KOPT-K1 (cell line): ENCODE data around the gene DNAI1.
A peak's percentile ranks its signal among the peaks of the same experiment; 100 is the strongest.

Source experiments
- H3K27ac ChIP-seq: fragments of 200-600 bp; sonication (generic); 2 replicates; pipeline ENCODE4 v1.5.1; 2016; ENCODE audit warnings: antibody characterized with exemption, mild to moderate bottlenecking, low read depth, low read length; ENCODE audit not compliant: poor library complexity, severe bottlenecking
- H3K36me3 ChIP-seq: fragments of 200-600 bp; sonication (generic); 2 replicates; pipeline ENCODE4 v1.5.1; 2017; ENCODE audit warnings: antibody characterized with exemption, mild to moderate bottlenecking, low read length, moderate library complexity; ENCODE audit not compliant: insufficient read depth
- H3K9me3 ChIP-seq: fragments of 200-600 bp; sonication (generic); 2 replicates; pipeline ENCODE4 v1.5.1; 2017; ENCODE audit warnings: antibody characterized with exemption, low read length, mild to moderate bottlenecking; ENCODE audit not compliant: insufficient read depth, poor library complexity, severe bottlenecking

The DNAI1 gene

GRCh38 chr9:34440017-34440416, 18.6 kb upstream of the DNAI1 start:
- Histone ChIP-seq H3K36me3 (no peaks in the 10 kb centered on the region), H3K27ac (no peak overlapping the region)

GRCh38 chr9:34442770-34443169, 15.8 kb upstream of the DNAI1 start:
- Histone ChIP-seq H3K9me3 (no peaks in the 10 kb centered on the region), H3K36me3 (no peaks in the 10 kb centered on the region), H3K27ac (no peak overlapping the region)

More at GRCh38 chr9:34440017-34440416, 18.6 kb upstream of the DNAI1 start:
- H3K9me3 ChIP-seq, result no peaks in the 10 kb centered on the region

- H3K36me3 ChIP-seq, result no peaks in the 10 kb centered on the region
- H3K27ac ChIP-seq, result no peak overlapping the region
- no peaks in the 10 kb centered on the region for H3K9me3 ChIP-seq
Measured at GRCh38 chr9:34443533-34443932, 15.1 kb upstream of the DNAI1 start.

GRCh38 chr9:34443976-34444375, 14.6 kb upstream of the DNAI1 start:
- no peak overlapping the region for H3K27ac ChIP-seq

GRCh38 chr9:34446468-34446891, 12.1 kb upstream of the DNAI1 start:
- H3K9me3 ChIP-seq, result no peaks in the 10 kb centered on the region
- no peaks in the 10 kb centered on the region for H3K36me3 ChIP-seq
- no peak overlapping the region for H3K27ac ChIP-seq

More at GRCh38 chr9:34443976-34444375, 14.6 kb upstream of the DNAI1 start:
- H3K9me3 ChIP-seq, result no peaks in the 10 kb centered on the region
- H3K36me3 ChIP-seq, result no peaks in the 10 kb centered on the region

GRCh38 chr9:34446951-34447350, 11.7 kb upstream of the DNAI1 start:
- H3K27ac ChIP-seq, result no peak overlapping the region
- no peaks in the 10 kb centered on the region for H3K36me3 ChIP-seq
- H3K9me3 ChIP-seq, result no peaks in the 10 kb centered on the region

GRCh38 chr9:34450644-34451043, 8.0 kb upstream of the DNAI1 start:
- H3K9me3 ChIP-seq, result no peaks in the 10 kb centered on the region
- H3K27ac ChIP-seq, result no peak overlapping the region

GRCh38 chr9:34451135-34451534, 7.5 kb upstream of the DNAI1 start:
- no peaks in the 10 kb centered on the region for H3K36me3 ChIP-seq
- H3K9me3 ChIP-seq, result no peaks in the 10 kb centered on the region
- H3K27ac ChIP-seq, result no peak overlapping the region

More at GRCh38 chr9:34450644-34451043, 8.0 kb upstream of the DNAI1 start:
- no peaks in the 10 kb centered on the region for H3K36me3 ChIP-seq

- Histone ChIP-seq H3K9me3 (no peaks in the 10 kb centered on the region), H3K36me3 (no peaks in the 10 kb centered on the region), H3K27ac (no peak overlapping the region)
Measured at GRCh38 chr9:34451545-34451944, 7.1 kb upstream of the DNAI1 start.

GRCh38 chr9:34452568-34452967, 6.0 kb upstream of the DNAI1 start:
- no peaks in the 10 kb centered on the region for H3K36me3 ChIP-seq
- H3K27ac ChIP-seq, result no peak overlapping the region
- H3K9me3 ChIP-seq, result no peaks in the 10 kb centered on the region

GRCh38 chr9:34454571-34455065, 4.0 kb upstream of the DNAI1 start:
- no peaks in the 10 kb centered on the region for H3K36me3 ChIP-seq
- no peak overlapping the region for H3K27ac ChIP-seq
- H3K9me3 ChIP-seq, result no peaks in the 10 kb centered on the region

- Histone ChIP-seq H3K27ac (no peak overlapping the region), H3K9me3 (no peaks in the 10 kb centered on the region), H3K36me3 (no peaks in the 10 kb centered on the region)
Measured at GRCh38 chr9:34456151-34456550, 2.5 kb upstream of the DNAI1 start.

GRCh38 chr9:34456746-34457145, 1.9 kb upstream of the DNAI1 start:
- Histone ChIP-seq H3K9me3 (no peaks in the 10 kb centered on the region), H3K36me3 (no peaks in the 10 kb centered on the region), H3K27ac (no peak overlapping the region)

GRCh38 chr9:34457266-34458012, 1.2 kb upstream of the DNAI1 start:
- peak overlapping the region; percentile 21 for H3K27ac ChIP-seq
- no peaks in the 10 kb centered on the region for H3K9me3 ChIP-seq
- H3K36me3 ChIP-seq, result no peaks in the 10 kb centered on the region

GRCh38 chr9:34458959-34459340, 345 bp downstream of the DNAI1 start:
- Histone ChIP-seq H3K27ac (no peak overlapping the region), H3K9me3 (no peaks in the 10 kb centered on the region), H3K36me3 (no peaks in the 10 kb centered on the region)

GRCh38 chr9:34459356-34459755, 751 bp downstream of the DNAI1 start:
- no peaks in the 10 kb centered on the region for H3K9me3 ChIP-seq
- H3K36me3 ChIP-seq, result no peaks in the 10 kb centered on the region
- H3K27ac ChIP-seq, result no peak overlapping the region
